ENCODE data around the gene ADGRG6.
"Not testable (repeated sequence)": the region's sequence is repeated elsewhere in the genome, so short reads cannot be mapped to it uniquely, and the experiment has no call there.

Gene ADGRG6

GRCh38 chr6:142420802-142421201 is 119.0 kb downstream of the ADGRG6 start:
- no peak overlapping the region for H2AFZ ChIP-seq (ENCODE audit: low read depth, low read length)
- no peak overlapping the region for H3K4me3 ChIP-seq (ENCODE audit: insufficient read depth in 1 of 2, low read depth in 1 of 2, low read length in 2 of 2)
- no peaks in the 10 kb centered on the region for H3K79me1 ChIP-seq (replicated peaks; ENCODE audit: low read length, poor library complexity, severe bottlenecking)
- no peak overlapping the region for H3K23ac ChIP-seq (ENCODE audit: low read length in 2 of 2)
- no peak overlapping the region for H3K4ac ChIP-seq (ENCODE audit: low read depth in 1 of 2, low read length in 2 of 2)
- H2BK12ac ChIP-seq (ENCODE audit: low read length in 2 of 2), result no peak overlapping the region
- H3K27ac ChIP-seq (ENCODE audit: low read length, poor library complexity, severe bottlenecking), result no peak overlapping the region
- no peak overlapping the region for H3K18ac ChIP-seq (ENCODE audit: low read depth in 1 of 2, low read length in 2 of 2)
- no peak for DNase-seq
- no peak overlapping the region for H2BK120ac ChIP-seq (ENCODE audit: low read depth, low read length)
- no peaks in the 10 kb centered on the region for H3K4me1 ChIP-seq (ENCODE audit: control insufficient read depth, insufficient read depth, low read depth, low read length)
- H2AK5ac ChIP-seq (ENCODE audit: low read length, severe bottlenecking), result no peak overlapping the region
- no peak overlapping the region for H3K9ac ChIP-seq (ENCODE audit: low read length)
- no peak overlapping the region for H3K14ac ChIP-seq (ENCODE audit: low read length in 2 of 2)
- H2BK5ac ChIP-seq (ENCODE audit: low read depth, low read length, poor library complexity, severe bottlenecking), result no peak overlapping the region
- H4K91ac ChIP-seq (ENCODE audit: low read length), result no peak overlapping the region
- H4K8ac ChIP-seq (ENCODE audit: low read length), result no peak overlapping the region
- no peaks in the 10 kb centered on the region for H3K27me3 ChIP-seq (ENCODE audit: control insufficient read depth in 1 of 2, insufficient read depth in 1 of 2, low read length in 2 of 2)
- no peak overlapping the region for H2BK15ac ChIP-seq (ENCODE audit: low read depth, poor library complexity, severe bottlenecking)
- no peaks in the 10 kb centered on the region for H3K36me3 ChIP-seq (ENCODE audit: control insufficient read depth in 1 of 2, insufficient read depth in 2 of 2, low read depth in 1 of 2, low read length in 2 of 2)
- H3K9me3 ChIP-seq (ENCODE audit: control insufficient read depth, low read length), result no peaks in the 10 kb centered on the region
- no peak overlapping the region for H3K4me2 ChIP-seq (ENCODE audit: low read length, poor library complexity, severe bottlenecking)

GRCh38 chr6:142421285-142422117 is 119.7 kb downstream of the ADGRG6 start:
- H3K23ac ChIP-seq (ENCODE audit: low read length in 2 of 2), result no peak overlapping the region
- no peak overlapping the region for H4K8ac ChIP-seq (ENCODE audit: low read length)
- H3K4ac ChIP-seq (ENCODE audit: low read depth in 1 of 2, low read length in 2 of 2), result no peak overlapping the region
- H3K4me3 ChIP-seq (ENCODE audit: insufficient read depth in 1 of 2, low read depth in 1 of 2, low read length in 2 of 2), result no peak overlapping the region
- H3K14ac ChIP-seq (ENCODE audit: low read length in 2 of 2), result no peak overlapping the region
- no peaks in the 10 kb centered on the region for H3K4me1 ChIP-seq (ENCODE audit: control insufficient read depth, insufficient read depth, low read depth, low read length)
- no peak overlapping the region for H3K18ac ChIP-seq (ENCODE audit: low read depth in 1 of 2, low read length in 2 of 2)
- H2BK120ac ChIP-seq (ENCODE audit: low read depth, low read length), result no peak overlapping the region
- H2AFZ ChIP-seq (ENCODE audit: low read depth, low read length), result no peak overlapping the region
- H3K27me3 ChIP-seq (ENCODE audit: control insufficient read depth in 1 of 2, insufficient read depth in 1 of 2, low read length in 2 of 2), result no peaks in the 10 kb centered on the region
- H3K4me2 ChIP-seq (ENCODE audit: low read length, poor library complexity, severe bottlenecking), result no peak overlapping the region
- H2BK12ac ChIP-seq (ENCODE audit: low read length in 2 of 2), result no peak overlapping the region
- H3K79me1 ChIP-seq (replicated peaks; ENCODE audit: low read length, poor library complexity, severe bottlenecking), result no peaks in the 10 kb centered on the region
- H2BK5ac ChIP-seq (ENCODE audit: low read depth, low read length, poor library complexity, severe bottlenecking), result no peak overlapping the region
- no peak overlapping the region for H2BK15ac ChIP-seq (ENCODE audit: low read depth, poor library complexity, severe bottlenecking)
- H3K9me3 ChIP-seq (ENCODE audit: control insufficient read depth, low read length), result no peaks in the 10 kb centered on the region
- no peaks in the 10 kb centered on the region for H3K36me3 ChIP-seq (ENCODE audit: control insufficient read depth in 1 of 2, insufficient read depth in 2 of 2, low read depth in 1 of 2, low read length in 2 of 2)
- DNase-seq, result no peak
- H3K27ac ChIP-seq (ENCODE audit: low read length, poor library complexity, severe bottlenecking), result no peak overlapping the region
- peak overlapping the region; percentile 33 for H3K9ac ChIP-seq (ENCODE audit: low read length)
- no peak overlapping the region for H2AK5ac ChIP-seq (ENCODE audit: low read length, severe bottlenecking)
- H4K91ac ChIP-seq (ENCODE audit: low read length), result no peak overlapping the region

DNA sequence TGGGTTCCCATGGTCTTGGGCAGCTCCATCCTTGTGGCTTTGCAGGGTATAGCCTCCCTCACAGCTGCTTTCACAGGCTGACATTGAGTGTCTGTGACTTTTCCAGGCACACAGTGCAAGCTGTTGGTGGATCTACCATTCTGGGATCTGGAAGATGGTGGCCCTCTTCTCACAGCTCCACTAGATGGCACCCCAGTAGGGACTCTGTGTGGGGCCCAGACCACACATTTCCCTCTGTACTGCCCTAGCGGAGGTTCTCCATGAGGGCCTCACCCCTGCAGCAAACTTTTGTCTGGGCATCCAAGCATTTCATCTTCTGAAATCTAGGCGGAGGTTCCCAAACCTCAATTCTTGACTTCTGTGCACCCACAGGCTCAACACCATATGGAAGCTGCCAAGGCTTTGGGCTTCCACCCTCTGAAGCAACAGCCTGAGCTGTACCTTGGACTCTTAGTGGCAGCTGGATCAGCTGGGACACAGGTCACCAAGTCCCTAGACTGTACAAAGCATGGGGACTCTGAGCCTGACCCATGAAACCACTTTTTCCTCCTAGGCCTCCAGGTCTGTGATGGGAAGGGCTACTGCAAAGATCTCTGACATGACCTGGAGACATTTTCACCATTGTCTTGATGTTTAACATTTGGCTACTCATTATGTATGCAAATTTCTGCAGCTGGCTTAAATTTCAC is 124.8 kb downstream of the ADGRG6 start:
- H3K14ac ChIP-seq (ENCODE audit: low read length in 2 of 2); H2BK12ac ChIP-seq (ENCODE audit: low read length in 2 of 2); H2BK5ac ChIP-seq (ENCODE audit: low read depth, low read length, poor library complexity, severe bottlenecking); H2AFZ ChIP-seq (ENCODE audit: low read depth, low read length); H3K79me1 ChIP-seq (replicated peaks; ENCODE audit: low read length, poor library complexity, severe bottlenecking); H2BK120ac ChIP-seq (ENCODE audit: low read depth, low read length); H3K4me2 ChIP-seq (ENCODE audit: low read length, poor library complexity, severe bottlenecking); H3K27me3 ChIP-seq (ENCODE audit: control insufficient read depth in 1 of 2, insufficient read depth in 1 of 2, low read length in 2 of 2); H3K18ac ChIP-seq (ENCODE audit: low read depth in 1 of 2, low read length in 2 of 2); H2BK15ac ChIP-seq (ENCODE audit: low read depth, poor library complexity, severe bottlenecking); H3K4ac ChIP-seq (ENCODE audit: low read depth in 1 of 2, low read length in 2 of 2); DNase-seq; H3K9me3 ChIP-seq (ENCODE audit: control insufficient read depth, low read length); H4K91ac ChIP-seq (ENCODE audit: low read length); H3K23ac ChIP-seq (ENCODE audit: low read length in 2 of 2); H4K8ac ChIP-seq (ENCODE audit: low read length); H3K9ac ChIP-seq (ENCODE audit: low read length); H2AK5ac ChIP-seq (ENCODE audit: low read length, severe bottlenecking); H3K27ac ChIP-seq (ENCODE audit: low read length, poor library complexity, severe bottlenecking); H3K4me3 ChIP-seq (ENCODE audit: insufficient read depth in 1 of 2, low read depth in 1 of 2, low read length in 2 of 2); H3K4me1 ChIP-seq (ENCODE audit: control insufficient read depth, insufficient read depth, low read depth, low read length); H3K36me3 ChIP-seq (ENCODE audit: control insufficient read depth in 1 of 2, insufficient read depth in 2 of 2, low read depth in 1 of 2, low read length in 2 of 2): not testable (repeated sequence)
- WGBS, result 96% methylated on average over 2 of the region's 2 CpGs

DNA sequence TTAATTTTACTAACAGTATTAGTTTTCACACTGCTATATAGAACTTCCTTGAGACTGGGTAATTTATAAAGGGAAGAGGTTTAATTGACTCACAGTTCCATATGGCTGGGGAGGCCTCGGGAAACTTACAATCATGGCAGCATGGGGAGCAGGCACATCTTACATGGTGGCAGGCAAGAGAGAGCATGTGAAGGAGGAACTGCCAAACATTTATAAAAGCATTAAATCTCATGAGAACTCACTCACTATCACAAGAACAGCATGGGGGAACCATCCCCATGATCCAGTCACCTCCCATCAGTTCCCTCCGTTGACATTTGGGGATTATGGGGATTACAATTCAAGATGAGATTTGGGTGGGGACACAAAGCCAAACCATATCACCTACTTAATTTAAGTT is 126.7 kb downstream of the ADGRG6 start:
- WGBS, result 100% methylated on average over 1 of the region's 2 CpGs

More for the DNA sequence above, 126.7 kb downstream of the ADGRG6 start:
- H4K91ac ChIP-seq (ENCODE audit: low read length); H2BK12ac ChIP-seq (ENCODE audit: low read length in 2 of 2); H2BK5ac ChIP-seq (ENCODE audit: low read depth, low read length, poor library complexity, severe bottlenecking); H3K4ac ChIP-seq (ENCODE audit: low read depth in 1 of 2, low read length in 2 of 2); H3K9me3 ChIP-seq (ENCODE audit: control insufficient read depth, low read length); H3K36me3 ChIP-seq (ENCODE audit: control insufficient read depth in 1 of 2, insufficient read depth in 2 of 2, low read depth in 1 of 2, low read length in 2 of 2); H2AK5ac ChIP-seq (ENCODE audit: low read length, severe bottlenecking); H4K8ac ChIP-seq (ENCODE audit: low read length); H3K23ac ChIP-seq (ENCODE audit: low read length in 2 of 2); H3K18ac ChIP-seq (ENCODE audit: low read depth in 1 of 2, low read length in 2 of 2); H3K27me3 ChIP-seq (ENCODE audit: control insufficient read depth in 1 of 2, insufficient read depth in 1 of 2, low read length in 2 of 2); H3K4me3 ChIP-seq (ENCODE audit: insufficient read depth in 1 of 2, low read depth in 1 of 2, low read length in 2 of 2); H3K4me2 ChIP-seq (ENCODE audit: low read length, poor library complexity, severe bottlenecking); H3K4me1 ChIP-seq (ENCODE audit: control insufficient read depth, insufficient read depth, low read depth, low read length); DNase-seq; H2BK15ac ChIP-seq (ENCODE audit: low read depth, poor library complexity, severe bottlenecking); H2BK120ac ChIP-seq (ENCODE audit: low read depth, low read length); H3K79me1 ChIP-seq (replicated peaks; ENCODE audit: low read length, poor library complexity, severe bottlenecking); H3K27ac ChIP-seq (ENCODE audit: low read length, poor library complexity, severe bottlenecking); H2AFZ ChIP-seq (ENCODE audit: low read depth, low read length); H3K14ac ChIP-seq (ENCODE audit: low read length in 2 of 2); H3K9ac ChIP-seq (ENCODE audit: low read length): not testable (repeated sequence)
